ENCODE data around the gene TLK1.

DNA sequence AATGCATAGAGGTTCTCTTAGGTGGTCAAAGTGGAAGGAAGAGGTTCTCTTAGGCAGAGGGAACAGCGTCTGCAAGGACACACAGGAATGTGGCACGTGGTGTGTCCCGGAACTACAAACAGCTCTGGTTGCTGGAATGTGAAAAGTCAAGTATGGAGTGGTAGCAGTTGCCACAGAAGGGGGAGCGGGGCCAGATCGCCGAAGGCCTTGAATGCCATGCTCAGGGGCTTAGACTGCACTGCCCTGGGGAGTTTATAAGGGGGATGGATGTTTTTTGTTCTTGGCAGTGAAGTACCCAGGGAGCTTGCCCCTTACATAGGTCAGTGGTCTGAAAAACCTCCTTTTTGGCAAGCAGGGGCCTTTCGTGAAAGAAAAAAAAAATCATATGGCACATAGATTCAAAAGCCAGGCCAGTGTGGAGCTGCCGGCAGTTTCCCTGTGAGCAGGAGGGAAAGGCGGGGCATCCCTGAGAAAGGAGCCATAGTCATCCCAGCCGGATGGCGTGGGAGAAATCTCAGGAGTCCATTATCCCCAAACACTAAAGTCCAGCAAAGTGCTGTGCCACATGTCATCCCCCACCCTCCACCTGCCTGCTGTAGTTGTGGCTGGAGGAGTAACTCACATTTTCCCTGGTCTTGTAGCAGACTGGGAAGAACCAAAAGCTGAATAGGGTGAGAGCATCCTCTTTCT, 186.2 kb downstream of the TLK1 start:
- TF ChIP-seq POLR2A (IDR thresholded peaks at IDR 0.05), result no peak
- TF ChIP-seq, protein P1, sequence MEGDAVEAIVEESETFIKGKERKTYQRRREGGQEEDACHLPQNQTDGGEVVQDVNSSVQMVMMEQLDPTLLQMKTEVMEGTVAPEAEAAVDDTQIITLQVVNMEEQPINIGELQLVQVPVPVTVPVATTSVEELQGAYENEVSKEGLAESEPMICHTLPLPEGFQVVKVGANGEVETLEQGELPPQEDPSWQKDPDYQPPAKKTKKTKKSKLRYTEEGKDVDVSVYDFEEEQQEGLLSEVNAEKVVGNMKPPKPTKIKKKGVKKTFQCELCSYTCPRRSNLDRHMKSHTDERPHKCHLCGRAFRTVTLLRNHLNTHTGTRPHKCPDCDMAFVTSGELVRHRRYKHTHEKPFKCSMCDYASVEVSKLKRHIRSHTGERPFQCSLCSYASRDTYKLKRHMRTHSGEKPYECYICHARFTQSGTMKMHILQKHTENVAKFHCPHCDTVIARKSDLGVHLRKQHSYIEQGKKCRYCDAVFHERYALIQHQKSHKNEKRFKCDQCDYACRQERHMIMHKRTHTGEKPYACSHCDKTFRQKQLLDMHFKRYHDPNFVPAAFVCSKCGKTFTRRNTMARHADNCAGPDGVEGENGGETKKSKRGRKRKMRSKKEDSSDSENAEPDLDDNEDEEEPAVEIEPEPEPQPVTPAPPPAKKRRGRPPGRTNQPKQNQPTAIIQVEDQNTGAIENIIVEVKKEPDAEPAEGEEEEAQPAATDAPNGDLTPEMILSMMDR (IDR thresholded peaks at IDR 0.05), result no peak
- no peak for TF ChIP-seq POLR2AphosphoS5 (IDR thresholded peaks at IDR 0.05; ENCODE audit: insufficient read depth in 1 of 2, low read depth in 1 of 2)
